Measurements from ENCODE around the gene FUT1. TPM values are rescaled to one million over a fixed set of nuclear protein-coding genes. Genes with fewer than 3 reads are reported as not detected.

FUT1 gene
- total and polyA plus RNA-seq, 10 of the 15 experiments (the other 5 are each of a cell fraction or from before 2014, with no cell fraction given) = 0.01 TPM; not detected in 9

DNA sequence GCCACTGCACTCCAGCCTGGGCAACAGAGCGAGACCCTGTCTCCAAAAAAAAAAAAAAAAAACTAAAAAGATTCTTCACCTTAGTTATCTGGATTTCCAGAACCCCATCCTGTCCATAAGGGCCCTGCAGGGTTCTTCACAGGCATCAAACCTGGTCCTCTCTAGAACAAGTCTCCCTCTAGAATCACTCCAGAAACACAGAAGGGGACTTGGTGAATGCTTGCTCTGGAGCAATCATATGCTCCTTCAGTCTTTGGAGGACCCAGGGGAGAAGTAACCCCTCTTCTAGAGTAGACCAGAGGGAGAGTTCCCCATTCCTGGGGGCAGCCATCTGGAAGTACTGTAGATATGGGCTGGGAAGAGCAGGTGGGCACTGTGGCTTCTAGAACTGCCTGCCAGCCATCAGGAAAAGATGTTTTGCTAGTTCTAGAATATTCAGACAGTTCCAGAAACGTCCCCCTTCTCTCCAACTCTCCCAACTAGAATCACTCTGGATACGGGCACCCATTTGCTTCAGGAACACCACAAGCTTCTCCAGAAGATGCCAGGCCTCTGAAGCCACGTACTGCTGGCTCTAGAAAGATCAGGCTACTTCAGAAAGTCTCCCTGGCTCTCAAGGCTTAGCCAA is 2.8 kb downstream of the FUT1 start:
- ChIA-PET SMC1A (ENCODE audit: uncharacterized antibody, unreplicated experiment) (no interaction called here), POLR2A (no interaction called here), CTCF (no interaction called here), RAD21 (ENCODE audit: unreplicated experiment) (no interaction called here)
- DNase-seq (ENCODE audit: low read depth, low spot score) (no peak), FAIRE-seq (no peak), ATAC-seq (no peak)
- intact Hi-C loops (cut with micrococcal nuclease; ENCODE audit: unreplicated experiment) (no loop called here), in situ Hi-C loops (cut with MboI) (no loop called here)
- H3K79me2 ChIP-seq (ENCODE audit: control insufficient read depth, insufficient read depth, low read length) = no peaks in the 10 kb centered on the region
- H3K4me2 ChIP-seq (ENCODE audit: control insufficient read depth, insufficient read depth) = no peak overlapping the region
- no peak overlapping the region for H3K4me3 ChIP-seq
- no TSS peak for BruUV-seq (replicated peaks)
- TF ChIP-seq PAX5 (IDR thresholded peaks at IDR 0.05; ENCODE audit: borderline replicate concordance, low read depth, low read length) (no peak), TCF12 (IDR thresholded peaks at IDR 0.05; ENCODE audit: low read depth, low read length) (no peak), ZNF207 (IDR thresholded peaks at IDR 0.05; ENCODE audit: borderline replicate concordance) (no peak), ATF3 (IDR thresholded peaks at IDR 0.05; ENCODE audit: borderline replicate concordance, extremely low read depth, low read depth, low read length) (no peak), SREBF1 (IDR thresholded peaks at IDR 0.05; ENCODE audit: low read length) (no peak), RAD21 (IDR thresholded peaks at IDR 0.05; ENCODE audit: insufficient read depth, low read depth, low read length) (no peak), NRF1 (conservative IDR thresholded peaks at IDR 0.05; ENCODE audit: low read depth, low read length) (no peak), IKZF1 (conservative IDR thresholded peaks at IDR 0.05) (no peak), RUNX3 (IDR thresholded peaks at IDR 0.05; ENCODE audit: low read length) (no peak), RFX5 (IDR thresholded peaks at IDR 0.05; ENCODE audit: low read depth, low read length) (no peak), ZBTB11 (CRISPR knock-in tag; IDR thresholded peaks at IDR 0.05) (no peak), SPI1 (IDR thresholded peaks at IDR 0.05; ENCODE audit: borderline replicate concordance, insufficient read depth, low read depth, low read length) (no peak), KLF5 (IDR thresholded peaks at IDR 0.05; ENCODE audit: partially characterized antibody) (no peak), HDGF (IDR thresholded peaks at IDR 0.05) (no peak), IRF4 (IDR thresholded peaks at IDR 0.05; ENCODE audit: low read depth, low read length) (no peak)
- TF ChIP-seq, protein P1, sequence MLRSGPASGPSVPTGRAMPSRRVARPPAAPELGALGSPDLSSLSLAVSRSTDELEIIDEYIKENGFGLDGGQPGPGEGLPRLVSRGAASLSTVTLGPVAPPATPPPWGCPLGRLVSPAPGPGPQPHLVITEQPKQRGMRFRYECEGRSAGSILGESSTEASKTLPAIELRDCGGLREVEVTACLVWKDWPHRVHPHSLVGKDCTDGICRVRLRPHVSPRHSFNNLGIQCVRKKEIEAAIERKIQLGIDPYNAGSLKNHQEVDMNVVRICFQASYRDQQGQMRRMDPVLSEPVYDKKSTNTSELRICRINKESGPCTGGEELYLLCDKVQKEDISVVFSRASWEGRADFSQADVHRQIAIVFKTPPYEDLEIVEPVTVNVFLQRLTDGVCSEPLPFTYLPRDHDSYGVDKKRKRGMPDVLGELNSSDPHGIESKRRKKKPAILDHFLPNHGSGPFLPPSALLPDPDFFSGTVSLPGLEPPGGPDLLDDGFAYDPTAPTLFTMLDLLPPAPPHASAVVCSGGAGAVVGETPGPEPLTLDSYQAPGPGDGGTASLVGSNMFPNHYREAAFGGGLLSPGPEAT (IDR thresholded peaks at IDR 0.05; ENCODE audit: low read depth) = no peak
- TF ChIP-seq, protein P2, sequence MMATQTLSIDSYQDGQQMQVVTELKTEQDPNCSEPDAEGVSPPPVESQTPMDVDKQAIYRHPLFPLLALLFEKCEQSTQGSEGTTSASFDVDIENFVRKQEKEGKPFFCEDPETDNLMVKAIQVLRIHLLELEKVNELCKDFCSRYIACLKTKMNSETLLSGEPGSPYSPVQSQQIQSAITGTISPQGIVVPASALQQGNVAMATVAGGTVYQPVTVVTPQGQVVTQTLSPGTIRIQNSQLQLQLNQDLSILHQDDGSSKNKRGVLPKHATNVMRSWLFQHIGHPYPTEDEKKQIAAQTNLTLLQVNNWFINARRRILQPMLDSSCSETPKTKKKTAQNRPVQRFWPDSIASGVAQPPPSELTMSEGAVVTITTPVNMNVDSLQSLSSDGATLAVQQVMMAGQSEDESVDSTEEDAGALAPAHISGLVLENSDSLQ (IDR thresholded peaks at IDR 0.05) = no peak
- H4K20me1 ChIP-seq (ENCODE audit: control insufficient read depth, insufficient read depth) = no peaks in the 10 kb centered on the region
- H3K36me3 ChIP-seq (ENCODE audit: control insufficient read depth in 2 of 2, insufficient read depth in 2 of 2, low read length in 1 of 2) = no peaks in the 10 kb centered on the region
- no peak overlapping the region for H2AFZ ChIP-seq (ENCODE audit: control insufficient read depth, low read depth, low read length)
- 16% methylated on average over 3 of the region's 4 CpGs for WGBS (ENCODE audit: insufficient coverage, insufficient replicate concordance, low lambda C conversion rate, missing lambda C conversion rate)
- H3K27me3 ChIP-seq (replicated peaks in 1 of 2; ENCODE audit: control insufficient read depth in 2 of 2, insufficient read depth in 2 of 2, low read length in 1 of 2) = peaks cover 2 to 6% of the 10 kb centered on the region in 2 experiments; a peak in 3 of 4 replicates
- H3K9me3 ChIP-seq (replicated peaks; ENCODE audit: control insufficient read depth, insufficient read depth, low read length) = peaks cover 2% of the 10 kb centered on the region; the same call in 1 of the 3 replicates
- H3K4me1 ChIP-seq (ENCODE audit: control insufficient read depth, insufficient read depth, low read length) = no peaks in the 10 kb centered on the region
- H3K27ac ChIP-seq (ENCODE audit: control insufficient read depth, insufficient read depth) = no peak overlapping the region
- no peak overlapping the region for H3K9ac ChIP-seq (ENCODE audit: control insufficient read depth, insufficient read depth, low read length)

Data from GM12878 (cell line).